Panc1 (cell line): ENCODE data around the gene HES7. TPM values are rescaled to one million over a fixed set of nuclear protein-coding genes. Genes with fewer than 3 reads are reported as not detected.
"Not testable (repeated sequence)": the region's sequence is repeated elsewhere in the genome, so short reads cannot be mapped to it uniquely, and the experiment has no call there.

Experiments used
- ATAC-seq: fragments of 200-7000 bp; cut with Tn5 transposase; 2 replicates; pipeline ENCODE4 v1.9.1; 2020; ENCODE audit warnings: mild to moderate bottlenecking, moderate library complexity
- BruUV-seq: library from RNA; stranded (reverse); fragments of 400-500 nt; replicated peaks from 2 replicates; lab custom pipeline; 2021; lab: Mats Ljungman, UMichigan
- CTCF ChIA-PET: fragments of 300-600 bp; sonication (Branson Sonifier 250); formaldehyde crosslinking; loops from one replicate; lab custom pipeline; 2022; ENCODE audit warnings: antibody characterized with exemption; lab: Charles Lee
- POLR2A ChIA-PET: fragments of 300-600 bp; sonication (Branson Sonifier 250); formaldehyde crosslinking; loops from one replicate; lab custom pipeline; 2022; ENCODE audit warnings: antibody characterized with exemption; lab: Charles Lee
- DNase-seq: peaks from one replicate; pipeline ENCODE4 v3.0.0-alpha.2; 2010; ENCODE audit warnings: low read depth, low spot score
- H3K27ac ChIP-seq: 2 replicates; pipeline ENCODE4 v1.5.1; 2011; ENCODE audit warnings: mild to moderate bottlenecking, low read length, inconsistent platforms
- H3K27me3 ChIP-seq: fragments of 200-500 bp; sonication (Bioruptor generic); 2 replicates; pipeline ENCODE4 v1.6.0; 2014; ENCODE audit warnings: low read length, inconsistent platforms; ENCODE audit not compliant: control insufficient read depth, insufficient read depth
- H3K36me3 ChIP-seq: fragments of 200-500 bp; sonication (Bioruptor generic); 2 replicates; pipeline ENCODE4 v1.5.1; 2014; ENCODE audit warnings: inconsistent platforms, mild to moderate bottlenecking, low read length, moderate library complexity; ENCODE audit not compliant: control insufficient read depth, insufficient read depth
- H3K4me1 ChIP-seq: 2 replicates; pipeline ENCODE4 v1.5.1; 2011; ENCODE audit warnings: inconsistent platforms, mild to moderate bottlenecking, low read length, moderate library complexity; ENCODE audit not compliant: control insufficient read depth, insufficient read depth
- H3K4me3 ChIP-seq, 2 experiments: 2 replicates each; pipeline ENCODE4 v1.5.1; 2011 to 2012; ENCODE audit warnings: low read depth in 2 of 2, low read length in 2 of 2, mild to moderate bottlenecking in 2 of 2, inconsistent platforms in 1 of 2, moderate library complexity in 1 of 2
- H3K9me3 ChIP-seq: fragments of 200-500 bp; sonication (Bioruptor generic); 2 replicates; pipeline ENCODE4 v1.5.1; 2014; ENCODE audit warnings: low read depth, mild to moderate bottlenecking, inconsistent platforms, low read length, moderate library complexity; ENCODE audit not compliant: control insufficient read depth, insufficient read depth
- CTCF ChIP-seq: fragments of 450-650 bp; IDR thresholded peaks from 2 replicates; pipeline ENCODE4 v1.5.1; 2017; ENCODE audit warnings: mild to moderate bottlenecking
- POLR2AphosphoS5 ChIP-seq: IDR thresholded peaks from 2 replicates; pipeline ENCODE4 v1.6.1; 2012; ENCODE audit warnings: mild to moderate bottlenecking, low read depth, low read length, moderate library complexity
- REST ChIP-seq, 2 experiments: IDR thresholded peaks; 2 replicates each; pipeline ENCODE4 v1.6.1; 2011 to 2012; ENCODE audit warnings: low read depth in 2 of 2, control low read depth in 1 of 2, low read length in 1 of 2, mild to moderate bottlenecking in 1 of 2, moderate library complexity in 1 of 2; ENCODE audit not compliant: insufficient read depth in 1 of 2
- SIN3A ChIP-seq: IDR thresholded peaks from 2 replicates; pipeline ENCODE4 v1.6.1; 2012; ENCODE audit warnings: low read depth, mild to moderate bottlenecking, low read length, moderate library complexity, borderline replicate concordance; ENCODE audit not compliant: insufficient read depth
- TCF7L2 ChIP-seq: IDR thresholded peaks from 2 replicates; pipeline ENCODE4 v1.6.1; 2011; ENCODE audit warnings: mild to moderate bottlenecking, low read depth, low read length, inconsistent platforms
- in situ Hi-C: cut with HindIII; loops from 2 replicates; pipeline ENCODE4 v1.10.0; 2016; ENCODE audit warnings: low sequenced_read_pairs, low pct_unique_long_range_greater_than_20kb
- intact Hi-C: fragments of 100-400 bp; cut with micrococcal nuclease; formaldehyde crosslinking; loops from one replicate; pipeline ENCODE4 v1.10.0; 2022; ENCODE audit not compliant: unreplicated experiment
- total RNA-seq: library from RNA; stranded (reverse); gene quantifications from one replicate; pipeline ENCODE4 v1.2.1, GENCODE V29; 2021; ENCODE audit not compliant: unreplicated experiment

HES7 gene
- total RNA-seq, 1 experiment from 2014 or later: 4.0 TPM

DNA sequence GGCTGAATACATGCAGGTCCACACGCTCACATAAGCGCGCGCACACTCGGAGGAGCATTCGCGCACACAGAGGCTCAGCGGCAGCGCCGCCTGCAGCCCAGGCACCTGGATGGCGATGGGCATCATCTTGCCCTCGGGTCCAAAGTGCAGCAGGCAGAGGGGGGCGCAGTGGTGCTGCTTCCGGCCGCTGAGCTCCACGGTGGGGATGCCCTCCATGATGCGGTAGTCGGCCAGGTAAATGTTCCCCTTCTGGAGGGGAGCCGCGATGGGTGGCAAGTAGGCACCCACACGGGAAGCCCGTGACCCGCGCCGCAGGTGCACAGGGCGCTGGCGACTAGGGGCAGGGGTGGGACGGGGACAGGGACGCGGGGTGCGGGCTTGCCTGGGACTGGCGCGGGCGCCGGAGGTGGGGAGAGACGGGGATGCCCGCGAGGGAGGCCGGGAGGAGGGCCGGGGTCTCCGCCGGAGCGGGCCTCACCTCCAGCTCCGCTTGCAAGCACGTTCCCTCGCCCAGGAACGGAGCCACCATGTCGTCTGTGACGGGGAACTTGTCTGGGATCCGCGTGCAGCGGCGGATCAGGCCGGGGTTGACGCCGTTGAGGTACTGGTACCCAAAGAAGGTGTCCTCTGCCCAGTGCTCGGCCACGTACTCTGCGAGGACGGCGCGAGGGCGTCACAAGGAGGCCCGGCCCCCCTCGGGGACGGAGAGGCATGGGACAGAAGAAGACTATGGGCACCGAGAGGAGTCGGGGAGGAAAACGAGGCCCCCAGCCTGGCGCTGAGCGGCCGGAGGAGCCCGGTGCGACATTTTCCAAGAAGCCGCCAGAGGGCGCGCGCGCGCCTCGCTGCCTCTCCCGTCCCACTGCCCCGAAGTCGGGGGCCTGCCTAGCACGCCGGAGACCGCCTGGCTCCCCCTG is 44.4 kb downstream of the HES7 start:
- BruUV-seq: no TSS peak
- H3K27me3 ChIP-seq: no peaks in the 10 kb centered on the region
- H3K9me3 ChIP-seq: no peaks in the 10 kb centered on the region
- no peak for TF ChIP-seq SIN3A
- TF ChIP-seq CTCF: peak; percentile 94
- intact Hi-C loops: loop anchor here (5.0 kb wide), 1 partner anchor 38 kb away; the partner anchor contains the start of gene ALOXE3
- H3K36me3 ChIP-seq: no peaks in the 10 kb centered on the region
- DNase-seq: no peak
- in situ Hi-C loops: no loop called here
- H3K4me3 ChIP-seq: peak overlapping the region; percentile 39 to 60
- H3K4me1 ChIP-seq: peaks cover 5% of the 10 kb centered on the region; the same call in 1 of the 2 replicates
- peak; percentile 94 for ATAC-seq
- POLR2A ChIA-PET: interaction anchor here (0.6 kb wide), 1 partner anchor 171 kb away, joined by 3 read pairs; no protein-coding TSS in a partner anchor
- CTCF ChIA-PET: no interaction called here
- no peak overlapping the region for H3K27ac ChIP-seq

GRCh38 chr17:8077939-8078338 is 46.0 kb downstream of the HES7 start:
- H3K27me3 ChIP-seq, ATAC-seq, H3K9me3 ChIP-seq, H3K4me1 ChIP-seq, BruUV-seq, POLR2A ChIA-PET, H3K27ac ChIP-seq, H3K4me3 ChIP-seq, in situ Hi-C loops, H3K36me3 ChIP-seq, DNase-seq, intact Hi-C loops: not testable (repeated sequence)
- CTCF ChIA-PET: interaction anchor here (0.5 kb wide), 1 partner anchor 170 kb away, joined by 3 read pairs; the partner anchor contains the start of gene CTC1

GRCh38 chr17:8076502-8077266 is 47.2 kb downstream of the HES7 start:
- no peaks in the 10 kb centered on the region; the same call in 1 of the 2 replicates for H3K27me3 ChIP-seq
- in situ Hi-C loops: no loop called here

More at GRCh38 chr17:8076502-8077266, 47.2 kb downstream of the HES7 start:
- Histone ChIP-seq H3K9me3 (no peaks in the 10 kb centered on the region), H3K4me1 (peaks cover 5% of the 10 kb centered on the region; the same call in 1 of the 2 replicates), H3K27ac (no peak overlapping the region), H3K36me3 (no peaks in the 10 kb centered on the region; the same call in 1 of the 2 replicates), H3K4me3 (no peak overlapping the region)
- no peak for TF ChIP-seq SIN3A
- no peak for TF ChIP-seq CTCF
- TF ChIP-seq REST (IDR thresholded peaks at IDR 0.05; ENCODE audit: insufficient read depth in 1 of 2, low read depth in 2 of 2, low read length in 1 of 2): no peak
- no peak for TF ChIP-seq TCF7L2
- TF ChIP-seq POLR2AphosphoS5: no peak
- intact Hi-C loops: no loop called here
- POLR2A ChIA-PET: no interaction called here
- BruUV-seq: no TSS peak
- no peak for DNase-seq
- CTCF ChIA-PET: interaction anchor here (0.6 to 1.3 kb wide), 2 partner anchors 18 to 42 kb away, joined by 3 to 6 read pairs; partner anchors contain the start of gene ALOXE3
- ATAC-seq: no peak
